GM19035 (cell line): Measurements from ENCODE around the gene CCL24.
"Not testable (repeated sequence)": the region's sequence is repeated elsewhere in the genome, so short reads cannot be mapped to it uniquely, and the experiment has no call there.

Experiments used
- ATAC-seq: cut with Tn5 transposase; IDR thresholded peaks from one replicate; pipeline ENCODE4 v1.9.1; 2021; ENCODE audit not compliant: unreplicated experiment

CCL24 gene

DNA sequence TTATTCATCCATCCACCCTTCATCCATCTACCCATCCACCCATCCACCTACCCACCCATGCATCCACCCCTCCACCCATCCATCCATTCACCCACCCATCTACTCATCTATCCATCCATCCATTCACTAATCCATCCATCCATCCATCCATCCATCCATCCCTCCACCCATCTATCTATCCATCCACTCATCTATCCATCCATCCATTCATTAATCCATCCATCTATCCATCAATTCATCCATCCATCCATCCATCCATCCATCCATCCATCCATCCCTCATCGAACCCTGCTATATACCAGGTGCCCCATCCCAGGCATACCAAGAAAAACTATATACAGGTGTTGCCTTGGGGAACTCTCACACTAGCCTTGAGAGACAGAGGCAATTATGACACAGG is 7.1 kb upstream of the CCL24 start:
- ATAC-seq, result no peak

- no peak for ATAC-seq
These were observed 6.1 kb upstream of the CCL24 start for GRCh38 chr7:75819711-75820110.

DNA sequence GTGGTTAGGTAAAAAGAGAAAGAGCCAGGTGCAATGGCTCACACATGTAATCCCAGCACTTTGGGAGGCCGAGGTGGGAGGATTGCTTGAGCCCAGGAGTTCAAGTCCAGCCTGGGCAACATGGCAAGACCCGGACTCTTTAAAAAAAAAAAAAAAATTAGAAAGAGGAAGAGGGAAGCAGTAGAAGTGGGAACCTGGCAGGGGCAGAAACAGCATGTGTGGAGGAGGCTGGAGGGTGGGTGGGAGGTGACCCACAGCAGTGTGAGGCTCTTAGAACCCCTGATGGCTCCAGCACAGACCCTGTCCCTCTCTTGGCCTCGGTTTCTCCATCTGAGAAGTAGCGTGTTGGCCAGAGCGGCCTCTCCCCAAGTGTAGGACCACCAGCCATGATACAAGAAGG is 4.9 kb upstream of the CCL24 start:
- ATAC-seq, result no peak

- no peak for ATAC-seq
These were observed 3.5 kb upstream of the CCL24 start for GRCh38 chr7:75817116-75817515.

GRCh38 chr7:75815418-75816064 is 1.9 kb upstream of the CCL24 start:
- ATAC-seq, result no peak

- ATAC-seq, result no peak
These were observed 871 bp upstream of the CCL24 start for GRCh38 chr7:75814407-75814947.

GRCh38 chr7:75813084-75813483 is 522 bp downstream of the CCL24 start:
- no peak for ATAC-seq

- no peak for ATAC-seq
These were observed 1.5 kb downstream of the CCL24 start for GRCh38 chr7:75811894-75812678.

GRCh38 chr7:75809396-75809795 is 4.2 kb downstream of the CCL24 start:
- ATAC-seq, result no peak

DNA sequence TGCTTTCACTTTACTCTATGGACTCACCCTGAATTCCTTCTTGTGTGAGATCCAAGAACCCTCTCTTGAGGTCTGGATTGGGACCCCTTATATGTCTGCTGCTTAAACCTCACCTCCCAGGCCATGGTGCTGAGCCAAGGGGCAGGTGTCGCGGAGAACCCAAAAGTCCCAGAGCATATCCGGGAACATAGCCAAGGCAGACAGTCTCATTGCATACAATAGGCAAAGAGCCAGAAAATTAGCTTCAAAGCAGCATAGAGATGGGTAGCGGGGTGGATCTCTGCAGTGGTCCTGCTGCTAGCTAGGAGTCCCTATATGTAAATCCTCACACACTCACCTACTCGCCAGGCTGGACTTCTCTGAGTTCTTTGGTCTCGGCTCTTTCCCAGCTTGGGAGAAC is 5.5 kb downstream of the CCL24 start:
- no peak for ATAC-seq

DNA sequence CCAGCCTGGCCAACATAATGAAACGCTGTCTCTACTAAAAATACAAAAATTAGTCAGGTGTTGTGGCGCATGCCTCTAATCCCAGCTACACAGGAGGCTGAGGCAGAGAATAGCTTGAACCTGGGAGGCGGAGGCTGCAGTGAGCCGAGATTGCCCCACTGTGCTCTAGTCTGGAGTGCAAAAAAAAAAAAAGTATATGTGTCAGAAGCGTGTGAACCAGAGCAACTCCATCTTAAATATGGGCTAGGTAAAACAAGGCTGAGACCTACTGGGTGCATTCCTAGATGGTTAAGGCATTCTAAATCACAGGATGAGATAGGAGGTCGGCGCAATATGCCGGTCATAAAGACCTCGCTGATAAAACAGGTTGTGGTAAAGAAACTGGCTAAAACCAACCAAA is 6.2 kb downstream of the CCL24 start:
- ATAC-seq, result no peak

DNA sequence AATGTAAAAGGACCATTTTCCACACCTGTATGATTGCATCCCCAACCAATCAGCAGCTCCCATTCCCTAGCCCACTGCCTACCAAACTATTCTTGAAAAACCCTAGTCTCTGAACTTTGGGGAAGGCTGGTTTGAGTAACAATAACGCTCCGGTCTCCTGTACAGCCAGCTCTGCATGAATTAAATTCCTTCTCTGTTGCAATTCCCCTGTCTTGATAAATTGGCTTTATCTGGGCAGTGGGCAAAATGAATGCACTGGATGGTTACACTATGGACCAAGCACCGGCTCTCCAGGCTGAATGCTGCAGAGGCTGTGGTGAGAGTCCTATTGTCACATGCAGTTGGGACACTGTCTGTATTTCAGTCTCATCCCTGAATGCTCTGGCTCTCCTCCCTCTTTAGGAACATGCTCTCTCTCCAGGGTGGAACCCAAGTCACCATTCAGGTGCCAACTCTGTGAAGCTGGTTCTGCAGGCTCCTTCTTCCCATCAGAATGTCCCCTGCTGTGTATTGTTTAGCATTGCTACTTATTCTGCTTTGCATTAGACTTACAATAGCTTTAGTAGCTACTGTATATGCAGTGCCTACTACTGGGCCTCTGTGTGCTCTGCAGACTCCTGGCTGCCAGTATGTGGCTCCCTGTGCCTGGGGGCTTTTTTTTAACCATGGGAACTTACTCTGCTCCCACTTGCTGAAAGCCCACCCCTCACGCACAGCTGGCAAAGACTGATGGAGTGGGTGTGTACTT is 6.9 kb downstream of the CCL24 start:
- no peak for ATAC-seq

- ATAC-seq, result no peak
These were observed 8.9 kb downstream of the CCL24 start for GRCh38 chr7:75804705-75805104.

DNA sequence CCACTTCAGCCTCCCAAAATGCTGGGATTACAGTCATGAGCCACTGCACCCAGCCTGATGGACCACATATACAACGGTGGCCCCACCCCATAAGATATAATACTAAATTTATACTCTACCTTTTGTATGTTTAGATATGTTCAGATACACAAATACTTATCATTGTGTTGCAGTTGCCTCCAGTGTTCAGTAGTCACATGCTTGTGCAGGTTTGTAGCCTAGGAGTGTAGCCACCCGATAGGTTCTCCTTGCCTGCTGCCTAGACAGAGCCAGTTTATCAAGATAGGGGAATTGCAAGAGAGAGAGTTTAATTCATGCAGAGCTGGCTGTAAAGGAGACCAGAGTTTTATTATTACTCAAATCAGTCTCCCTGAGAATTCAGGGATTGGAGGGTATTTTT is 9.6 kb downstream of the CCL24 start:
- ATAC-seq, result no peak

DNA sequence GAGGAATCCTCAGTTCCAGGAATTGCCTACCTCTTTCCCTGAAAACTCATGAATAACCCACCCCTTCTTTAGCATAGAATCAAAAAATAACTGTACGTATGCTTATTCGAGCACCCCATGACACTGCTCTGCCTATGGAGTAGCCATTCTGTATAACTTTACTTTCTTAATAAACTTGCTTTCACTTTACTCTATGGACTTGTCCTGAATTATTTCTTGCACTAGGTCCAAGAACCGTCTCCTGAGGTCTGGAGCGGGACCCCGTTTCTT is 11.1 kb downstream of the CCL24 start:
- ATAC-seq, result no peak

DNA sequence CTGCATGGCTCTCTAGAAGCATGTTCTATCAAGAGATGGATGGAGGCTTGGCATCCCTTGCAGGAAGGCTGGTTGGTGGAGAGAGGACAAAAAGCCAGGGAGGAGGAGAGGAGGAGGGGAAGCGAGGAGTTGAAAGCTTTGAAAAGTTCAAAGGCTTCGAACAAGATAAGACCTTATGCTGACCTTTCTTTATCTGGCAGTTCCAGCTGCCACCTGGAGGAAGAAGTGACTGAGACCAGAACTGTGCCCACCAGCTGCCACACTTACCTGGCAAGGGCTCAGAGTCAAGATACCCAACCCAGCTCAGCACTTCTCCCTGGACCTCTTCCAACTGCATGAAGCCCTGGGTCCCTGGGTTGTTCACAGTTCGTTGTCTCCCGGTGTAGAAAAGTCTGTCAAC is 14.8 kb downstream of the CCL24 start:
- ATAC-seq, result no peak

DNA sequence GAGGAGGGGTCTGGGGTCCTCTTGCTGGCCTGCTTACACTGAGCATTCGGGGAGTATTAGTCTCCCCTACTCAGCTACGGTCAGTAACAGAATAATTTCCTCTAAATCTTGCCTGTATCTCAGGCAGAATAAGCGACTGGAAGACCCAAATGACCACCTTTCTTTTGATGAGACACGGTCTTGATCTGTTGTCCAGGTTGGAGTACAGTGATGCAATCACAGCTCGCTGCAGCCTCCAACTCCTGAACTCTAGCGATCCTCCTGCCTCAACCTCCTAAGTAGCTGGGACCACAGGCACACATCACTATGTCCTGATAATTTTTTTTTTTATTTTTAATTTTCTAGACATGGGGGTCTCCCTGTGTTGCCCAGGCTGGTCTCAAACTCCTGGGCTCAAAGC is 17.2 kb downstream of the CCL24 start:
- ATAC-seq, result no peak

DNA sequence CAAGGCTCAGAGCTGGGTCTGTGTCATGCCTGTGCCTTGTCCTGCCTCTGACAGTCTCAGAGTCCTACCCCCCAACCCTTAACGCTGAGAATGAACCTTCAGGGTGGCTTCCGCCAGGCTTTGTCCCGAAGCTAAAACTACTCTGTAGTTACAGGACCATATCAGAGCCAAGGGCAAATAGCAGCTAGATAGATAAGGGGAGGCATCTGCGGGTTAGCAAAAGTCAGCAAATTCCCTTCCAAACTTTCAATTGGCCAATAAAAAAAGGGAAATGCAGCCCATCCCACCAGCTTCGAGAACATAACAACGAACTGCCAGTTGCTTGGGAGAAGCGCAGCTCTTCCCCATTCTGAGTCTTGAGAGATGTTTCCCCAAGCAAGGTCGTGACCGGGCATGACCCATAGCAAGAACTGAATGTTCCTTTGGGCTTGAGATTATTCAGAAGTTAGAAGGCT is 17.7 kb downstream of the CCL24 start:
- ATAC-seq, result no peak

- ATAC-seq, result no peak
These were observed 19.9 kb downstream of the CCL24 start for GRCh38 chr7:75793676-75794075.

DNA sequence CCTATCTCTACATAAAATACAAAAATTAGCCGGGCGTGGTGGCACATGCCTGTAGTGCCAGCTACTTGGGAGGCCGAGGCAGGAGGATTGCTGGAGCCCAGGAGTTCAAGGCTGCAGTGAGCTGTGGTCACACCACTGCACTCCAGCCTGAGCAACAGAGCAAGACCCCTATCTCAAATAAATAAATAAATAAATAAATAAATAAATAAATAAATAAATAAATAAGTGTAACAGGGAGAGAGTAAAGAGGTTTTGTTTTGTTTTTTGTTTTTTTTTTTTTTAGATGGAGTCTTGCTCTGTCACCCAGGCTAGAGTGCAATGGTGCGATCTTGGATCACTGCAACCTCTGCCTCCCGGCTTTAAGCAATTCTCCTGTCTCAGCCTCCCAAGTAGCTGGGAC is 21.0 kb downstream of the CCL24 start:
- not testable (repeated sequence) for ATAC-seq

- ATAC-seq, result no peak
These were observed 24.2 kb downstream of the CCL24 start for GRCh38 chr7:75789361-75789924.
